ENCODE data around the gene EDC4.
"Not testable (repeated sequence)": the region's sequence is repeated elsewhere in the genome, so short reads cannot be mapped to it uniquely, and the experiment has no call there.

The EDC4 gene

GRCh38 chr16:67847064-67847861, 25.6 kb upstream of the EDC4 start, which contains the start of gene CENPT:
Gene CENPT (minus strand): TSS chr16:67847693. CDS start chr16:67833859, 13,834 bp downstream.
- DNase-seq = peak; percentile 45

- DNase-seq = no peak
Observed at GRCh38 chr16:67848118-67848517, 24.7 kb upstream of the EDC4 start.

- DNase-seq = no peak
Observed at GRCh38 chr16:67853670-67854069, 19.2 kb upstream of the EDC4 start.

GRCh38 chr16:67855789-67856188, 17.1 kb upstream of the EDC4 start:
- DNase-seq = no peak

- DNase-seq = no peak
Observed at GRCh38 chr16:67856927-67857546, 15.8 kb upstream of the EDC4 start.

GRCh38 chr16:67857547-67858233, 15.2 kb upstream of the EDC4 start:
- DNase-seq = peak; percentile 75

- no peak for DNase-seq
Observed at GRCh38 chr16:67858500-67858899, 14.4 kb upstream of the EDC4 start.

- no peak for DNase-seq
Observed at GRCh38 chr16:67860589-67861398, 12.1 kb upstream of the EDC4 start.

GRCh38 chr16:67861877-67862276, 11.0 kb upstream of the EDC4 start:
- no peak for DNase-seq

GRCh38 chr16:67862623-67863583, 9.9 kb upstream of the EDC4 start:
- DNase-seq = no peak

GRCh38 chr16:67864044-67864443, 8.8 kb upstream of the EDC4 start:
- DNase-seq = not testable (repeated sequence)

GRCh38 chr16:67864594-67864993, 8.3 kb upstream of the EDC4 start:
- no peak for DNase-seq

GRCh38 chr16:67865318-67865717, 7.5 kb upstream of the EDC4 start:
- DNase-seq = peak; percentile 13

GRCh38 chr16:67868290-67868689, 4.6 kb upstream of the EDC4 start:
- DNase-seq = no peak

- no peak for DNase-seq
Observed at GRCh38 chr16:67869653-67870052, 3.2 kb upstream of the EDC4 start.

GRCh38 chr16:67871256-67871655, 1.6 kb upstream of the EDC4 start:
- DNase-seq = no peak

GRCh38 chr16:67872131-67872630, 671 bp upstream of the EDC4 start:
- DNase-seq = no peak

GRCh38 chr16:67873435-67874370, 851 bp downstream of the EDC4 start:
- DNase-seq = peak; percentile 24

- DNase-seq = no peak
Observed at GRCh38 chr16:67874372-67874771, 1.5 kb downstream of the EDC4 start.

GRCh38 chr16:67877064-67877463, 4.2 kb downstream of the EDC4 start:
- no peak for DNase-seq

Data from NCI-H146 (cell line).